ENCODE data around the gene IRGQ.
"Not testable (repeated sequence)": the region's sequence is repeated elsewhere in the genome, so short reads cannot be mapped to it uniquely, and the experiment has no call there.

The IRGQ gene

DNA sequence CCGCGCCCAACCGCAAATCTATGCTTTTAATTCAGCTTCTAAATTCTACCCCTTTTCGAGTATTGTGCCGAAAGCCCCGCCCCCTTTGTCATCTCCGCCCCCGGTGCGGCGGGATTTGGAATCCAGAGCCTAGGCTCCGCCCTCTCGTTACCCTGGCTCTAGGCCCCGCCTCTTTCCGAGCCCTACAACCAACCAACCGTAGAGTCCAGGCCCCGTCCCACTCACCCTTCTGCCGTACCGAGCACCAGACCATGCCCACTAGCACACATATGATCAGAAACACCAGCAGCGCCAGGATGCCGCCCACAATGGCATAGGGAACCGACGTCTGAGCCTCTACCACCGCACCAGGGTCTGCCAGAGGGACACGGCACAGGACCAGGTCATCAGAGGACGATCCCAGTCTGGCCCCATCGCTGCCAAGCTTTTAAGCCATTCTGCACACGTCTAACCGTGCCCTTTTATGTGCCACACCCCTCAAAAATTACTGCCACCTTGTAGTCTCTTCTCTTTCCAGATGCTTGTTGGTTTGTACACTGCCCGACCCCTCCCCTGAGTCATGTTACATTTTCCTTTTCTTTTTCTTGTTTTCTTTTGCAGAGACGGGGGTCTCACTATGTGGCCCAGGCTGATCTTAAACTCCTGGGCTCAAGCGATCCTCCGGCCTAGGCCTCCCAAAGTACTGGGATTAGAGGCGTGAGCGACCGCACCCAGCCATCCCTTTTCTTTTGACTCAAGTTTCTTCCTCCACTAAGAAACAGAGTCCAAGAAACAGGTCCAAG is 28.1 kb upstream of the IRGQ start:
- DNase-seq: peak; percentile 43

DNA sequence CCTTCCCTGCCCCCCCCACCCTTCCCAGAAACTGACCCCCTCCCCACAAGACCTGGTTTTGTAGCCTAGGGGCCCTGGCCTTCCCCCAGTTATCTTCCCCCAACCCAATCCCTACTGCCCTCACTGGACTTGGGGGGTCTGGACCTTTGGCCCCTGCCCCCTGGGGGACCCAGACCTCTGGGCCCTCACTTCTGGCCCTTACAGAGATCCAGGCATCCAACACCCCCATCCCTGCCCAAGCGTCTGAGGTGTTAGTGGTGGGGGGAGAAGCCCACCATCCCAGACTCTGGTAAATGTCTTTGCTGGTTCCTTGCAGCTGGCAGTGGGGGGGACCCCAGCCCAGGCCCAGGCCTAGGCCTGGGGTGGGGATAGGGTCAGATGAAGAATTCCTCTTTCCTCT is 27.0 kb upstream of the IRGQ start:
- DNase-seq: no peak

DNA sequence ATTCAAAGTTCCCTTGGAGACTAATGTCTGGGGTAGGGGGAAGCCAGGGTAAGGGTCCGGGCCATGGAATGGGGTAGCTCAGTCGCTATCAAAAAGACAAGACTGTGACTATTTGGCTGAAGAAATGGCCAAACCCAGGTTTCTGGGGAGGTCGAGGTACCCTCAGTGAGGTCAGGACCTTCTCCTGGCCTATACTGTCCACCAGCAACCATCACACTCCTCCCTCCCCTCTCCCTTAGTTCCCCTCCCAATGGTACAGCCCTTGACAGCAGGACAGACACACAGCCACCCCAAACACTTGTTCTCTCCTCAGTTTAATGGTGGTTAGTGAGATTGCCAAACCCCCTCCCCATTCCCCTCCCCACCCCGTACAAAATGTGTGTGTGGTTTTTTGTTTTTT is 26.1 kb upstream of the IRGQ start:
- DNase-seq: no peak

DNA sequence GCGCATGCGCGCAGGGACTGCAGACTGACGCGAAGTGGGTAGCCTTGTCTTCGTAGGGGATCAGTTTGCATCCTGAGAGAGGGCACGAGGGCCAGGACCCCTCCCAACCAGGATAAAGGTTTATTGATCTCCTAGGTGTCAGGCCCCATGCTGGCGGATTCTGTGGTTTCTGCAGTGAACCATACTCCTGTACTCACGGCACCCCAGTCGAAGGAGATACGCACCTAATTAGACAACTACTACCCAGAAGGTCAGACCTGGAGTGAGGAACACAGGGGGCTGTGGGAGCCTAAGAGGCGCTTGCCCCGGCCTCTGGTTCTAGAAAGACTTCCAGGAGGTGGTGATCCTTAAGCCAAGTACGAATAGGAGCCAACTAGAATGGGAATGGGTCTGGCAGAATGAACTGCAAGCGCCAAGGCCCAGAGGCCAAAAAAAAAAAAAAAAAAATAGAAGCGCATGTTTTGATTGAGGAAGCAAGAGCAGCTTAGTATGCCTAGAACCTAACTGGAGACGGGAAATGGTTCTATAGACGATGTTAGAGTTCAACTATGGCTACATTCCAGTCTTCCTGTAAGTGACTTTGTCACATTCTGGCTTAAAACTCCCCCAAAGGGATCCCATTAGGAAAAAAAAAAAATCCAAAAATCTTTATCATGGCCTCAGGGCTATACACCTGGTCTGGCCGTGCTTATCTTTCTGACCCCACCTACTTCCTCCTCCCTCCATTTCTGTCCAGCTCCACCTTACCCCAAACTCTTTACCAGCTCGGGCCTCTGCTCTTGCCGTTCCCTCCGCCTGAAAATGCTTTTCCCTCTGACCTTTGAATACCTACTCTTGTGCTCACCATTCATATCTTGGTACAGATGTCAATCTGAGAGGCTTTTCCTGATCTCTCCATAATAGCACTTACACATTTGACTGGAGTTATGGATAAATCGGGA is 24.4 kb upstream of the IRGQ start:
- DNase-seq: no peak

DNA sequence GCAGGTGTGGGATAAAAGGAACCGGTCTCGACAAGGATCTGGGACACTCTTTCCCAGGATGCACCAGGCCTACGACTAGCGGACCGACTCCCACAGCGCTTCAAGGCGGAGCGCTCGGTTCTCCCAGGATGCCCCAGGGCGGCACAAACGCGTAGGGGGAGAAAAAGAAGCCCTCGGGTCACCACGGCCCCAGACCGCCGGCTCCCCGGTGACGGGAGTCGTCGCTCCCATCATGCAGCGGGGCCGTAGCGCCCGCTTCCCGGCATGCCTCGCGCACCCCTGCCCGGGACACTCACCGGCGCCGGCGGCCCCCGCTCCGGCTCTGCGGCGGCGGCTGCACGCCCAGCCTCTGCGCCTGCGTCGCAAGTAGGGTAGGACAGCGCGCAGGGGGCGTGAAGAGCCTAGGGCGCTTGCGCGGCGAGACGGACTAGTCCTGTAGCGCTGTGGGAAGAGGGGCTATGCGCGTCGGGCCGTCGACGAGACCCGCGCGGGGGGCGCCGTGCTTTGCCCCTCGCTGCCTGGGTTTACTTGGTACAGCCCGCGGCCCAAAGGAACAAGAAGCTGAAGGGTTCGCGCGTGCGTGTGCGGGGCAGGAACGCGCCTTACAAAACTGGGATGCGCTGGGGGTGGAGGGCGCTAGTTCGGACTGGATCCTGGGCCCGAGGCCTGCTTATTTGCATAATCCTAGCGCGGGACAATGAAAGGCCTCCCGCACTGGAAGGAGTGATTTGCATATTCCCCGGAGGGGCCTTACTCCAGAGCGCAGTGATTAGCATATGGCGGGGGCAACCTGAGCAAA is 23.5 kb upstream of the IRGQ start, which contains the start of gene ZNF428:
ZNF428 (minus strand) TSS at position 368 of the 799 bp plus-strand sequence. CDS start 5,325 bp downstream, outside the sequence.
- peak; percentile 92 for DNase-seq

DNA sequence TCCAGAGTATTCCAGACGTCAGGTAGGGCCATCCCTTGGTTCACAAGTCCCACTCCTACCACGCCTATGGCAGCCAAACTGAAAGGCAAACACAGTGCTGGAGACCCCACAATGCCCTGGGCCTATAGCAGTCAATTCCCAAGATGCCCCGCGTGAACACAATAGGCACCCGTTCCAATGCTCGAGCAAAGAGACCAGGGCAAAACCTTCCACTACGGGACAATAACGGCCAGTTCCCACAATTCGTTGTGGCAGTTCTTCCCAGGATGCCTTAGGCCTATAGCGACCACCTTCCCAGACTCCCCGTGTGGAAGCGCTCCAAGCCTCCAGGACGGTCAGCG is 23.0 kb upstream of the IRGQ start:
- peak; percentile 70 for DNase-seq

DNA sequence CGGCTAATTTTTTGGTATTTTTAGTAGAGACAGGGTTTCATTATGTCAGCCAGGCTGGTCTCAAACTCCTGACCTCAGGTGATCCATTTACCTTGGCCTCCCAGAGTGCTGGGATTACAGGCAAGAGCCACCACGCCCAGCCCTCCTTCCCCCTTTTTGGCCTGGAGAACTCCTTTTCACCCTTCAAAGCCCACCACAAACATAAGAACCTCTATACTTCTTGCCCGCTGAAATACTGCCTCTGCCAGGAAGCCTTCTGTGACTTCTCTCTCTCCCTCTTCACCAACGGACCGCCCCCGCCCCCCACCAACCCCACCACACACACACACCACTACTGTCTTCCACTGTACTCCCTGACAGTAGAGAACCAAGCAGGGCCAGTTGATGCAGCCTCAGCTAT is 21.0 kb upstream of the IRGQ start:
- DNase-seq: no peak

DNA sequence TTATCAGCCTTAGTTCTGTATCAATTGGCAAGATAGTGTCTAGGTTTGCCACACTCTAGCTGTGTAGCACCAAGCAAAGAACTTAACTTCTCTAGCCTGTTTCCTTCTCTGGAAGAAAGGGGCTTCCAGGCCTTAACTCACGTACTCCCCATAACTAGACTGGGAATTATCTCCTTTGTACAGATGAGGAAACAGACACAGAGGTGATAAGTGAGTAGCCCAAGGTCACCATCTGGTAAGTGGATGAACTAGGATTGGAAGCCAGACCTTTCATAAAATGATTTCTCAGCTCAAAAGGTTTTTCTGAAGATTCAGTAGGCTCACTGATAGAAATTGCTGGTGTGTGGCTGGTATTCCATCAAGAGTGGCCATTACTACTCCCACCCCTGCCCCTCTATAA is 20.4 kb upstream of the IRGQ start:
- DNase-seq: no peak

DNA sequence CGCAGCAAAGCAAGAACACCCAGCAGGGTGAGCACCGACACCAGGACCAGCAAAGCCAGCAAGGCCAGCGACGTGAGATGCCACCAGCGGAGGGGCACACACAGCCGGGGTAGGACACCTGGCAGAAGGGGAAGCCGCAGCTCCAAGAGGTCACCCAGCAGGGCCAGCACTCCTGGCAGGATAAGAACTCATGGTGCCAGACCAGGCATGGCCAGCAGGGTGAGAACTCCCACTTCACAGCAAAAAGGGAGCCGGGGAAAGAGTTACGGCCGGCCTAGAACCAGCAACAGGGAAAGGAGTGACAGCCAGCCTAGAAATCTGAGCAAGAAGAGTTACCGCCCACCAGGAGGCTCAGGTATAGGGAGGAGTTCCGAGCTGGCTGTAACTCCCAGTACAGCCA is 16.4 kb upstream of the IRGQ start:
- no peak for DNase-seq

DNA sequence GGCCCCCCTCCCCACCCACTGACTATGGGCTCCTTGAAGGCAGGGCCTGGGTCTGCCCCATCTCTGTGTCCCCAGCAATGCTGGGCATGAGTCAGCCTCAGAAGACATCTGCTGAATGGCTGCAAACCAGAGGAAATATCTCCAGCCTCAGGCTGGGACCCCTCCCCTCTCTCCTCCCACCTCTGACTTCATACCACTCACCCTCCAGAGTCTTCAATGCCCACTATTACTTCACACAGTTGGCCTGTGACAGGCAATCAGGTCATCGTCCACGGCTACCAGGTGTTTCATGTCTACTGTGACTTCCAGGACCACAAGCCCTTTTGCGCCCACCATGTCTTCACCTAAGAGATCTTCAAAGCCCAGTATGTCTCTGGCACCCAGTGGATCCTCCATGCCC is 15.9 kb upstream of the IRGQ start, which contains the start of gene SRRM5:
SRRM5 (plus strand) TSS at position 301 of the 400 bp plus-strand sequence; CDS start at position 335, 34 bp downstream.
- no peak for DNase-seq

DNA sequence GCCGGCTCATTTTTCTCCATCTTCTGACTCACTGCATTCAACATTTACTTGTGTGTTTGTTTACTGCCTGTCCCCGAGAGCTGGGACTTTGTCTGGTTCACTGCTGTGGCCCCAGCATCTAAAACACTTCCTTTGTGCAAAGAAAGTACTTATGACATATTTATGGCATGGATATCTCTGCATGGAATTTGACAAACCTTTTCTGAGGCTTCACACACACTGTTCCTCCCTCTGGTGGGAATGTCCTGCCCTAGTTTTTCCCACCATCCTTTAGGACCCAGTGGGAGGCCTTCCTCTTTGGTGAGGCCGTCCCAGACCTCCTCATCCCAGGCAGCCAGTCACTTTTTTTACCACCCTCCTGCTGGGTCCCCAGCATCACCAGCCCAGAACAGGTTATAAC is 14.6 kb upstream of the IRGQ start:
- DNase-seq: no peak

DNA sequence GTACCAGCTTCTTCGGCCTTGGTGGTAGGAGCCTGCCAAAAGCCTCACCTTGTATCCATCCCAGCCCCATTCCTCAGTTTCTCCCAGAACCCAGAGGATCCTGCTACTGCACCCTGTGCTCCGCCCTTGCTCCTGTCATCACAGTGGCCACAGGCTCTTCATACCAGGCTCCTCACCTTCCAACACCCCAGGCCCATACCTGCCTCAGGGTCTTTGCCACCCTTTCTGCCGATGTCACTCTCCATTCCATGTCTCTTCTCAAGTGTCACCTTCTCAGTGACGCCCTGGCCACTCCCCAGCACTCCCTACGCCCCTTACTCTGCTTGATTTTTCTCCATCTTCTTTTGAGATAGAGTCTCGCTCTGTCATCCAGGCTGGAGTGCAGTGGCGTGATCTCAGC is 13.9 kb upstream of the IRGQ start:
- no peak for DNase-seq

DNA sequence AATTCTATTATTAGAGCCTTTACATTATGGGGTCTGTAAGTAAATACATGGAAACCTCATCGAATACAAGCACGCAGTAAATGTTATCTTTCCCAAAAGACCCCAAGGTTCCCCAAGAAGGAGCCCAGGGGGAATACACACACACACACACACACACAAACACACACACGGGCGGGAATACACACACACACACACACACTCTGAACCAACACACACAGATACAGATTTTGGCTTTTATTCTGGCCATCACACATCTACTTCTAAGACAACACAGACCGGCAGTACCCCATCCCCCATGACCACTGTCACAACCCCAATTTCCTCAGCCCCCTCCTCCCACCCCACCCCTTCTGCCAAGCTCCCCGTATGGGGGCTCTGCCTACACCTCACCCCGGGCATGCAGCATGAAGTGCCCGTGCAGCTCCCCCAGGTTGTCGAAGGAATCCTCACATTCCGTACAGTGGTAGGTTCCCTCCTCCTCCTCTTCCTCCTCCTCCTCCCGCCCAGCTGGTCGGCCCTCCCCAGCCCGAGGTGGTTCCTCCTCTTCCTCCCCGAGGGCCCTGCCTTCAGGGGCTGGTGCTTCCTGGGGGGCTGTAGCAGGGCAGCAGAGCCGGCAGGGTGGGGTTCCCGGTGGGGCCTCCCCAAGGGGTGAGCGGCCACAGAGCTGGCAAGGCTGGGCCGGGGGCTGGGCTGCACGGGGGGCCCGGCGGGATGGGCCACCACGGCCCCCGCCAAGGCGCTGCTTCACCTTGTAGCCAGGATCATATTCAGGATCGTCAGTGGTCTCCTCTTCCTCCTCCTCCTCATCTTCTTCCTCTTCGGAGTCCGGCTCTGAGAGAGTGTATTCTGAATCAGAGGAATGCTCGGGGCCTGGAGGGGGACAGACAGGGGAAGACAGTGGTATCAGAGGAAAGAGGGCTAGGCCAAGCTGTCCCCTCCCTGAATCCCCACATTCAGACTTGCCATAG is 11.6 kb upstream of the IRGQ start:
- no peak for DNase-seq

DNA sequence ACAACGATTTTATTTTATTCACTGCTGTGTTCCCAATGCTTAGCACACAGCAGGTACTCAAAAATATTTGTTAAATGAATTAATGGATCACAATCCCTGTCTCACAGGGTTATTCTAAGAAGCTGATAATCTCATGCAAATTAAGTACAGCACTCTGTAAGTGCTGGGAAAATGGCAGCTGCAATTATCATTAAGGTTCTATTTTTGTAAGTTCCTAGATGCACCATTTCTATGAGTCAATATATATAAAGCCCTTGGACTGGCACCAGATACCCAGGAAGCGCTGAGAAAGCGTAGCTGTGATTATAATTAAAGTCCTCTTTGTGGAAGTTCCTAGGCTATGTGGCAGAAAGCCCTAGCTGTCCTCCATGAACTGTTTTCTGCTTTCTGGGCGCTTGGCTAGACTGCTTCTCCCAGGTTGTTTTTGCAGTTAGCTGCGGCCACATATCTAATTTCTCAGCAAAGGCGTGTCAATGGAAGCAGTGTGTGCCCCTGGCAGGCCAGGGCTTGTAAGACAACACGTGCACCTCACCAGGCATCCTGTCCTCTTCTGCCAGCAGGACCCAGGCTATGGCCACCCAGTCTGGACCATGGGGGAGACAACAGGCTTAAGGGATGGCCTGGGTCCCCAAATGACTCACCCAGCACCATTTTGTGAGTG is 10.8 kb upstream of the IRGQ start:
- no peak for DNase-seq

DNA sequence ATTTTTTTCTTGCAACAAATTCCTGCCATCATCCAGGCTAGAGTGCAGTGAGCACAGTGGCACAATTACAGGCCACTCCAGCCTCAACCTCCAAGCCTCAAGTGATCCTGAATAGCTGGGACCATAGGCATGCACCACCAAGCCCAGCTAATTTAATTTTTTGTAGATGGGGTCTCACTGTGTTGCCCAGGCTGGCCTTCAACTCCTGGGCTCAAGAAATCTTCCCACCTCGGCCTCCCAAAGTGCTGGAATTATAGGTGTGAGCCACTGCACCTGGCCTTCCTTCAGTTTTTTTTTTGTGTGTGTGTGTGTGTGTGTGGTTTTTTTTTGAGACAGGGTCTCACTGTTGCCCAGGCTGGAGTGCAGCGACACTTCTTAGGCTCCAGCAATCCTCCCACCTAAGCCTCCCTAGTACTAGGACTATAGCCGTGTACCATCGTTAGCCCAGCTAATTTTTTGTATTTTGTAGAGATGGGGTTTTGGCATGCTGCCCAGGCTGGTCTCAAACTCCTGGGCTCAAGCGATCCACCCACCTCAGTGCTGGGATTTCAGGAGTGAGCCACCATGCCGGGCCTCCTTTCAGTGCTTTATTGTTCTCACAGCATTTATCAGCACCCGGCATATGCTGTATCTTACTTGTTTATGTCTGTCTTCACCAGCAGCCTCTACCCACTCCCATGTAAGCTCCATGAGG is 10.1 kb upstream of the IRGQ start:
- no peak for DNase-seq

DNA sequence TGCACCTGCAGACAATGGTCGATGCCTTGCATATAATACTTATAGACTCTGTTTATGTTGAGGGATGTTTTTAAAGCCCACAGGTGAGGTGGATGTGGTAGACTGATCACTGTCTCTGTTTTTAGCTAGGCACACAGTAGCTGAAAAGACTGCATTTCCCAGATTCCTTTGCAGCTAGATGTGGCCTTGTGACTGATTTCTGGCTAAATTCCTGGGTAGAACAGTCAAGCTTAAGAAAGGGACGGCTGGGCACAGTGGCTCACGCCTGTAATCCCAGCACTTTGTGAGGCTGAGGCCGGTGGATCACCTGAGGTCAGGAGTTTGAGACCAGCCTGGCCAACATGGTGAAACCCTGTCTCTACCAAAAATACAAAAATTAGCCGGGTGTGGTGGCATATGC is 4.4 kb upstream of the IRGQ start:
- DNase-seq: not testable (repeated sequence)

DNA sequence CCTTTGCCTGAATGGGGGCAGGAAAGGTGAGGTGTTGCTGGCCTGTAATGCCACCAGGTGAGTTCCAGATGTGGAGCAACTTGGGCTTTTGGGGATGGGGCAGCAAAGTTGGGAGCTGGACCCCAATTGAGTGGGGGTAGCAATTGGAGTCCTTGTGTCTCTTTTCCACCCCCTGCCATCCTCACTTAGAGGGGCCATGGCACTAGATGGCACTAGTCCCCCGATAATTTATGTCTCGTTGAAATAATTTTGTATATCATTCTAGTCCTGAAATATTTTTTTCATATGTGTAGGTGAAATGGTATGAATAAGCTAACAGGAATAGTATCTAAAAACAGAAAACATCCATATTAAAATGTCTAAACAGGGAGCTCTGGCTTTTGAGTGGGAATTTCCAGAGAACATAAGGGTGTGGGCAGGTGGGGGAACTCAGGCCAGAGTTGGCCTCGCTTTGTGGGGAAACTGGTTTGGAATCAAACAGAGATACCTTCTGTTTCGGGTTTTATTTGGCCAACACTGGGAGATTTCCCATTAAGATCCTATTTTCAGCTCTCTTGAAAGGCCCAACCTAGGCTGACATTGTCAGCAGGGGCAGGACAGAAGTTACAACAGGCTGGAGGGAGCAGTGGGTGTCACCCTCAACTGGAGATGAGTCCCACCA is 3.8 kb upstream of the IRGQ start:
- no peak for DNase-seq

DNA sequence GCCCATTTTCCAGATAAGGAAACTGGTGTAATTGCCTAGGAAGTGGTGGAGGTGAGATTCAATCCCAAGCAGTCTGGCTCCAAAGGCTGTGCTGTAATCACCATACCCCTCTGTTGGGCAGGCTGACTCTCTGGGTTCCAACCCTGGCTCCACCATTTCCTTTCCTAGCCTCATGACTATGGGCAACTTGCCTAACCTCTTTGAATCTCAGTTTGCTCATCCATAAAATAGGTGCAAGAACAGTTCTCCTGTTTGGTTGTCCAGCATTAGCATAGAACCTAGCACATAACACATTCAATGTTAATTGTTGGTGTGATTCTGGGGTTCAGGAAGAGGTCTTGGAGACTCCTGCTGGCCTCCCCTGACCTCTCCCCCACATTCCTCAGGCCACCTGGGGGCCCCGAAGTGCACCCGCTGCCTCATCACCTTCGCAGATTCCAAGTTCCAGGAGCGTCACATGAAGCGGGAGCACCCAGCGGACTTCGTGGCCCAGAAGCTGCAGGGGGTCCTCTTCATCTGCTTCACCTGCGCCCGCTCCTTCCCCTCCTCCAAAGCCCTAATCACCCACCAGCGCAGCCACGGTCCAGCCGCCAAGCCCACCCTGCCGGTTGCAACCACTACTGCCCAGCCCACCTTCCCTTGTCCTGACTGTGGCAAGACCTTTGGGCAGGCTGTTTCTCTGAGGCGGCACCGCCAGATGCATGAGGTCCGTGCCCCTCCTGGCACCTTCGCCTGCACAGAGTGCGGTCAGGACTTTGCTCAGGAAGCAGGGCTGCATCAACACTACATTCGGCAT is 2.7 kb upstream of the IRGQ start:
- no peak for DNase-seq

DNA sequence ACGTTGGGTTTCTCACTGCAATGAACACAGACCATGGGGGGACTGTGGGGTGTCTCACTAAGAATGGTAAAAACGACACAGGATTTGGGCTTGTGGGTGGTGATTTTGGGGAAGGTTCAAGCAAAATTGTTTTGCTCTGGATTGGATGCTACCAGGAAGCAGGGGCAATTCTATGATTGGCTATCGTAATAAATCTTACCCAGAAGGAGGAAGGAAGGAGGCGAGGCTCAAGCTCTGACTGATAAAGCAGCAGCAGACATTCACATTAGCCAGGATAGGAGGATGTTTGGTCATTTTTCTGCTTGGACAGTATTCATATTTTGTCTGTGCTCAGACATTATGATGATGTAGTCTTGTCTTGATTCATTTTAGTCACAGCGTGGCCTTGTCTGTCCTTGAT is 1.9 kb upstream of the IRGQ start:
- DNase-seq: no peak
